Fibroblast of the conjunctiva (primary cell): Measurements from ENCODE around the gene RSPH10B.
"Not testable (repeated sequence)": the region's sequence is repeated elsewhere in the genome, so short reads cannot be mapped to it uniquely, and the experiment has no call there.

ENCODE experiments used
- DNase-seq: peaks from one replicate; pipeline ENCODE4 v3.0.0-alpha.2; 2010; ENCODE audit warnings: low read depth

Gene RSPH10B

GRCh38 chr7:5926263-5926870 lies 44.1 kb downstream of the RSPH10B start:
- DNase-seq, result not testable (repeated sequence)

GRCh38 chr7:5924630-5925029 lies 45.9 kb downstream of the RSPH10B start:
- DNase-seq, result not testable (repeated sequence)

GRCh38 chr7:5924180-5924579 lies 46.3 kb downstream of the RSPH10B start:
- DNase-seq, result not testable (repeated sequence)

GRCh38 chr7:5916529-5916928 lies 54.0 kb downstream of the RSPH10B start:
- not testable (repeated sequence) for DNase-seq

- not testable (repeated sequence) for DNase-seq
Observed at GRCh38 chr7:5908835-5909234, 61.7 kb downstream of the RSPH10B start.

GRCh38 chr7:5904726-5905125 lies 65.8 kb downstream of the RSPH10B start:
- not testable (repeated sequence) for DNase-seq

- not testable (repeated sequence) for DNase-seq
Observed at GRCh38 chr7:5903002-5903401, 67.5 kb downstream of the RSPH10B start.

GRCh38 chr7:5898480-5899224 lies 71.8 kb downstream of the RSPH10B start, which contains the start of gene CCZ1:
TSS of gene CCZ1 (plus strand) at chr7:5898733. CDS start at chr7:5898800, 67 bp downstream.
- DNase-seq, result peak; percentile 18

GRCh38 chr7:5897369-5897919 lies 73.0 kb downstream of the RSPH10B start:
- DNase-seq, result not testable (repeated sequence)

- DNase-seq, result no peak
Observed at GRCh38 chr7:5892498-5892897, 78.0 kb downstream of the RSPH10B start.

- DNase-seq, result not testable (repeated sequence)
Observed at GRCh38 chr7:5890244-5890643, 80.2 kb downstream of the RSPH10B start.

GRCh38 chr7:5888021-5888420 lies 82.5 kb downstream of the RSPH10B start:
- not testable (repeated sequence) for DNase-seq

- not testable (repeated sequence) for DNase-seq
Observed at GRCh38 chr7:5884431-5884830, 86.1 kb downstream of the RSPH10B start.

GRCh38 chr7:5880106-5880505 lies 90.4 kb downstream of the RSPH10B start:
- DNase-seq, result not testable (repeated sequence)

GRCh38 chr7:5879591-5879990 lies 90.9 kb downstream of the RSPH10B start:
- not testable (repeated sequence) for DNase-seq
